ENCODE measurements around the gene RNF220.

Gene RNF220

GRCh38 chr1:44405031-44405797, at the start of gene RNF220:
Gene RNF220 (plus strand): TSS chr1:44405255.
- no peak for DNase-seq (ENCODE audit: low read depth in 2 of 2, low spot score in 1 of 2)

- no peak for DNase-seq (ENCODE audit: low read depth in 2 of 2, low spot score in 1 of 2)
Measured at GRCh38 chr1:44355582-44356305, 49.3 kb upstream of the RNF220 start.

- no peak for DNase-seq (ENCODE audit: low read depth in 2 of 2, low spot score in 1 of 2)
Measured at GRCh38 chr1:44357710-44358109, 47.3 kb upstream of the RNF220 start.

- DNase-seq (ENCODE audit: low read depth in 2 of 2, low spot score in 1 of 2): no peak
Measured at GRCh38 chr1:44359234-44359935, 45.7 kb upstream of the RNF220 start.

GRCh38 chr1:44361478-44361877, 43.6 kb upstream of the RNF220 start:
- DNase-seq (ENCODE audit: low read depth in 2 of 2, low spot score in 1 of 2): no peak

GRCh38 chr1:44366371-44366975, 38.6 kb upstream of the RNF220 start:
- no peak for DNase-seq (ENCODE audit: low read depth in 2 of 2, low spot score in 1 of 2)

- no peak for DNase-seq (ENCODE audit: low read depth in 2 of 2, low spot score in 1 of 2)
Measured at GRCh38 chr1:44367944-44368343, 37.1 kb upstream of the RNF220 start.

- DNase-seq (ENCODE audit: low read depth in 2 of 2, low spot score in 1 of 2): no peak
Measured at GRCh38 chr1:44368471-44369151, 36.4 kb upstream of the RNF220 start.

GRCh38 chr1:44371206-44371605, 33.8 kb upstream of the RNF220 start:
- DNase-seq (ENCODE audit: low read depth in 2 of 2, low spot score in 1 of 2): no peak

GRCh38 chr1:44375547-44375946, 29.5 kb upstream of the RNF220 start:
- DNase-seq (ENCODE audit: low read depth in 2 of 2, low spot score in 1 of 2): no peak

- peak; percentile 14 to 16 for DNase-seq (ENCODE audit: low read depth in 2 of 2, low spot score in 1 of 2)
Measured at GRCh38 chr1:44377925-44378784, 26.9 kb upstream of the RNF220 start.

- no peak for DNase-seq (ENCODE audit: low read depth in 2 of 2, low spot score in 1 of 2)
Measured at GRCh38 chr1:44380666-44381177, 24.3 kb upstream of the RNF220 start.

GRCh38 chr1:44388551-44388950, 16.5 kb upstream of the RNF220 start:
- no peak for DNase-seq (ENCODE audit: low read depth in 2 of 2, low spot score in 1 of 2)

GRCh38 chr1:44389437-44389836, 15.6 kb upstream of the RNF220 start:
- no peak for DNase-seq (ENCODE audit: low read depth in 2 of 2, low spot score in 1 of 2)

GRCh38 chr1:44390277-44390676, 14.8 kb upstream of the RNF220 start:
- DNase-seq (ENCODE audit: low read depth in 2 of 2, low spot score in 1 of 2): no peak

- DNase-seq (ENCODE audit: low read depth in 2 of 2, low spot score in 1 of 2): no peak
Measured at GRCh38 chr1:44401256-44402228, 3.5 kb upstream of the RNF220 start.

- DNase-seq (ENCODE audit: low read depth in 2 of 2, low spot score in 1 of 2): no peak
Measured at GRCh38 chr1:44405798-44406736, 1.0 kb downstream of the RNF220 start.

All from stimulated activated CD8-positive, alpha-beta memory T cell treated with anti-CD3 and anti-CD28 coated beads, Interleukin-4, amount 100 ng/mL, for 4 hours (primary cell).